NAMALWA (cell line): Measurements from ENCODE around the gene OR2T11.
A peak's percentile ranks its signal among the peaks of the same experiment; 100 is the strongest.
"Not testable (repeated sequence)": the region's sequence is repeated elsewhere in the genome, so short reads cannot be mapped to it uniquely, and the experiment has no call there.

Experiments
- DNase-seq: peaks from one replicate; pipeline ENCODE4 v3.0.0-alpha.2; 2015; ENCODE audit warnings: low spot score

Gene OR2T11

GRCh38 chr1:248618878-248619277 lies 16.0 kb downstream of the OR2T11 start:
- DNase-seq, result peak; percentile 48

- DNase-seq, result no peak
Observed at GRCh38 chr1:248618119-248618518, 16.8 kb downstream of the OR2T11 start.

- no peak for DNase-seq
Observed at GRCh38 chr1:248613742-248614141, 21.1 kb downstream of the OR2T11 start.

- no peak for DNase-seq
Observed at GRCh38 chr1:248611883-248612414, 22.9 kb downstream of the OR2T11 start.

GRCh38 chr1:248610301-248610700 lies 24.6 kb downstream of the OR2T11 start:
- DNase-seq, result no peak

GRCh38 chr1:248599396-248599795 lies 35.5 kb downstream of the OR2T11 start:
- DNase-seq, result no peak

GRCh38 chr1:248597589-248597988 lies 37.3 kb downstream of the OR2T11 start, which contains the start of gene OR2T10:
TSS of gene OR2T10 (minus strand) at chr1:248597700. CDS start at chr1:248593768, 3,932 bp downstream.
- no peak for DNase-seq

GRCh38 chr1:248596615-248597014 lies 38.3 kb downstream of the OR2T11 start:
- no peak for DNase-seq

GRCh38 chr1:248593226-248593625 lies 41.7 kb downstream of the OR2T11 start:
- no peak for DNase-seq

GRCh38 chr1:248592655-248593054 lies 42.2 kb downstream of the OR2T11 start:
- no peak for DNase-seq

GRCh38 chr1:248590055-248590454 lies 44.8 kb downstream of the OR2T11 start:
- DNase-seq, result no peak

GRCh38 chr1:248589334-248589733 lies 45.6 kb downstream of the OR2T11 start:
- no peak for DNase-seq

GRCh38 chr1:248585266-248585665 lies 49.6 kb downstream of the OR2T11 start:
- no peak for DNase-seq

- DNase-seq, result no peak
Observed at GRCh38 chr1:248576260-248576980, 58.5 kb downstream of the OR2T11 start.

GRCh38 chr1:248574657-248575056 lies 60.2 kb downstream of the OR2T11 start, which contains the start of gene OR2T34:
TSS of gene OR2T34 (minus strand) at chr1:248574757. CDS start at chr1:248574757, 0 bp downstream.
- not testable (repeated sequence) for DNase-seq

GRCh38 chr1:248573856-248574255 lies 61.0 kb downstream of the OR2T11 start:
- DNase-seq, result not testable (repeated sequence)
